ENCODE data around the gene PPIB. TPM values are rescaled to one million over a fixed set of nuclear protein-coding genes. Genes with fewer than 3 reads are reported as not detected.
"Not testable (repeated sequence)": the region's sequence is repeated elsewhere in the genome, so short reads cannot be mapped to it uniquely, and the experiment has no call there.

Gene PPIB
- total RNA-seq, 1 donor, result 959 TPM

DNA sequence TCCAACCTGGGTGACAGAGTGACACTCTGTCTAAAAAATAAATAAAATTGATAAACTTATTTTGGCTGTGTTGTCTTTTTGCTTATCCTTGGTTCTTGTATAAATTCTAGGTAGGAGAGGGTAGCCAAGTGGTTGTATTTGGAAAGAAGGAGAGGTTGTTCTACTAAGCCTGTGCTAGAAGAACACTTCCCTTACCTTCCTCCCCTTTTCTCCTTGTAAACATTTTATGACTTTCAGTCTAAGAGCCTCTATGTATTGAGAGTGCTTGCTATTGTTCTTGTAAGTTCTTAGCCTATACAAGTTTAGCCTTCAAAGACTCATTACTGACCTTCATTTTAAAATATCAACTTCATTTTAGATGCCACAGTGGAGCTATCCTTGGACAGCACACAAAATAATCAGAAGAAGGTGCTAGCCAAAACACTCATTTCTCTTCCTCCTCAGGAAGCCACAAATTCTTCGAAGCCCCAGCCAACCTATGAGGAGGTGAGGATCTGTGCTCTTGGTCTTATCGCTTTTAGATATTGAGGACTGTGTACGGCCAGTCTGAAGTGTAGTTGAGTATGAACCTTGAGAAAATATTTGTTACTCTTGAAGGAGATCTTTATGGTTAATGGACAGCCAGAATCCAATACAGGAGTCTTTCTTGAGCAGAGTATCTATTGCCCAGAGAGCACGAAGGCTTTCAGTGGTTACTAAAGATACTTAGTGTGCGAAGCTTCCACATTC lies 44.9 kb downstream of the PPIB start:
- DNase-seq (ENCODE audit: low read depth), result no peak
- H3K4me3 ChIP-seq (ENCODE audit: low read depth, low read length), result no peak overlapping the region
- TF ChIP-seq, protein P1, sequence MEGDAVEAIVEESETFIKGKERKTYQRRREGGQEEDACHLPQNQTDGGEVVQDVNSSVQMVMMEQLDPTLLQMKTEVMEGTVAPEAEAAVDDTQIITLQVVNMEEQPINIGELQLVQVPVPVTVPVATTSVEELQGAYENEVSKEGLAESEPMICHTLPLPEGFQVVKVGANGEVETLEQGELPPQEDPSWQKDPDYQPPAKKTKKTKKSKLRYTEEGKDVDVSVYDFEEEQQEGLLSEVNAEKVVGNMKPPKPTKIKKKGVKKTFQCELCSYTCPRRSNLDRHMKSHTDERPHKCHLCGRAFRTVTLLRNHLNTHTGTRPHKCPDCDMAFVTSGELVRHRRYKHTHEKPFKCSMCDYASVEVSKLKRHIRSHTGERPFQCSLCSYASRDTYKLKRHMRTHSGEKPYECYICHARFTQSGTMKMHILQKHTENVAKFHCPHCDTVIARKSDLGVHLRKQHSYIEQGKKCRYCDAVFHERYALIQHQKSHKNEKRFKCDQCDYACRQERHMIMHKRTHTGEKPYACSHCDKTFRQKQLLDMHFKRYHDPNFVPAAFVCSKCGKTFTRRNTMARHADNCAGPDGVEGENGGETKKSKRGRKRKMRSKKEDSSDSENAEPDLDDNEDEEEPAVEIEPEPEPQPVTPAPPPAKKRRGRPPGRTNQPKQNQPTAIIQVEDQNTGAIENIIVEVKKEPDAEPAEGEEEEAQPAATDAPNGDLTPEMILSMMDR (IDR thresholded peaks at IDR 0.05; ENCODE audit: insufficient read depth, low read depth, low read length), result no peak

DNA sequence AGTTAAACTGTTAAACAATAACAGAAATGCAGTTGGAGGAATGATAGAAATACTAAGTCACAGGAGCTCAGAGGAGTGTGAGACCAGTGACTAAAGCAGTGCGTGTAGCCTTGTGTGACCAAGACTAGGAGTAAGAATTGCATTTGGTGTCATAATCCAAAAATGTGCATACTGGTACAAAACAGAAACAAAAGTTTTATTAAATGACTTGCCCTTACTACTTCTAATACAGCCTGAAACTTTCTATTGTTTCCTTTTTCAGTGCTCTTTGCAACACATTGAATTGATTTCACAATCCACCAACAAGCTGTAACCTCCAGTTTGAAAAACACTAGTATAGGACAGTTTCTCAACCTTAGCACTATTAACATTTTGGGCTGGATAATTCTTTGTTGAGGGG lies 49.9 kb downstream of the PPIB start:
- peak; percentile 76 for DNase-seq (ENCODE audit: low read depth)
- no peak overlapping the region for H3K4me3 ChIP-seq (ENCODE audit: low read depth, low read length)

DNA sequence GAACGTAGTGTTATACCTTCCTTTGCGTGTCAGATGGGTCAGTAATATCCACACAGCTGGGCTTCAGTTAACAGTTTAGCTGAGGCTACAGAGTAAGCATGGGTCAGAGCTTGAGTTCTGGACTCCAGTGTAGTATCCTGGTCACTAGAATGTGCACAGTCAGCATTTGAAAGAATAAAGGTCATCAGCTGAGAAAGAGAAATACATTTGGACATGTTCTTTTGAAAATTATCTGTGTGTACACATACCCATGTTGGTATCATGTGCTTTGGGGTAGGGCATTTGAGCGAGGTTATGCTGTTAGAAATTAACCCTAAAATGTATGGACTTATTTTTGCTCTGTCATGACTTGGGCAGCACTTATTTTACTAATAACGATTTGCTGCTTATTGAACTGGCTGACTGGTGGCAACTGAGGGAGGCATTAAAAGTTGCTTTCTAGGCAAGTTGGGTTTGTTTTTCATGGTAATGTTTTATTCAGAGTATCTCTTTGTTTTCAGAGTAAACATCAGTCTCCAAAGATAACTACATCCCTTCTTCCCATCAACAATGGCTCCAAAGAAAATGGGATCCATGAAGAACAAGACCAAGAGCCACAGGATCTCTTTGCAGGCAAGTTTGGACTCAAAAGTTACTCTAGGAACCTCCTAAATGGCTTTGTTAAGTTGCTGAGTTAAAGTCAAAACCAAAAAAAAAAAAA lies 50.6 kb downstream of the PPIB start:
- no peak for DNase-seq (ENCODE audit: low read depth)
- TF ChIP-seq, protein P1 (IDR thresholded peaks at IDR 0.05; ENCODE audit: insufficient read depth, low read depth, low read length), result no peak
- no peak overlapping the region for H3K4me3 ChIP-seq (ENCODE audit: low read depth, low read length)

More for the DNA sequence above, 49.9 kb downstream of the PPIB start:
- TF ChIP-seq, protein P1 (IDR thresholded peaks at IDR 0.05; ENCODE audit: insufficient read depth, low read depth, low read length), result no peak

DNA sequence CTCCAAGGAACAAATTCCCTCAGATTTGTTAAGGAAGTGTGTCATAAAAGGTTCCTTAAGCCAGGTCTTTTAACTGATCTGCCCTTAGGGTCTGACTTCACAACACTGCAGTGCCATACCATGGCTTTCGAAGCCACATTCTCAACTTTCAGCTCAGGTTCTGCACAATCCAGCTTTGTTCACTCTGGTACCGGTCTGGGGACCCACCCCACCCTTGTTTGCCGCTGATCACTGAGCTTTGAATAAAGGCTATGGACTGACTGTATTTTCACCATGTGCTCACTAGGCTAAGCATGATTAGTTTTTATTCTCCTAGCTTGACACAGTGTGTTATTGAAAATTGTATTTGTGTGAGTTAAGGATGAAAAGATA lies 51.2 kb downstream of the PPIB start:
- DNase-seq (ENCODE audit: low read depth), result no peak
- H3K4me3 ChIP-seq (ENCODE audit: low read depth, low read length), result no peak overlapping the region
- TF ChIP-seq, protein P1 (IDR thresholded peaks at IDR 0.05; ENCODE audit: insufficient read depth, low read depth, low read length), result no peak

DNA sequence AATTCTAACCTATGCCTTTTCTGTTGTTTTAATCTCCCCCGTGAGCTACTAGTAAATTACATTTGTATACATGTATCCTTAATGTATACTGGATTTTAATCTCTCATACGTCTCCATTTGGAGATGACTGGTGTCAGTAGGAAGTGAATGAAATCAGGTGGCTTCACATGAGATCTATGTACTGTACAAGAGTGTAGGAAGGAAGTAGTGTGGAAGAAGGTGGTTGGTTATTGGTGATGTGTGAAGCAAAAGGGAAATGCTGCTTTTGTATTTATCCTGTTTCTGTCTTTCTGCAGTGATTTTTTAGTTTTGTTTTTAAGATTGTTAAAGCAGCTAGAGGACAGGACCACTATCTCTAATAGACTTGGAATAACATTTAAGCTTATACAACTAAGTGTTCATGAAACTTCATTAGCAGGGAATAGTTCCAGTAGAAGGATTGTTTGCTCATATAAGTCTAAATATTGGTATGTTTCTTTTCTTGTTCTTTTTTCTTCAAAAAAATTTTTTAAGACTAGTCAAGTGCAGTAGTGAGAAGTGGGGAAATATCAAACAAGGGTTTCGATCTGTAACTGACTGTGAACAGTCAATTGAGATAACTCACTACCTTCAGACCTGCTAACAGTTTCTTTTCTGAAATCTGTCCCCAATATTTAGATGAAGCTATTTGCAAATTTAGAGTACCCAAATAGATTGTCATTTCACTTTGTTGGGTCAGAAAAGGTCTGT lies 51.7 kb downstream of the PPIB start:
- DNase-seq (ENCODE audit: low read depth), result no peak
- TF ChIP-seq, protein P1 (IDR thresholded peaks at IDR 0.05; ENCODE audit: insufficient read depth, low read depth, low read length), result no peak
- H3K4me3 ChIP-seq (ENCODE audit: low read depth, low read length), result no peak overlapping the region

DNA sequence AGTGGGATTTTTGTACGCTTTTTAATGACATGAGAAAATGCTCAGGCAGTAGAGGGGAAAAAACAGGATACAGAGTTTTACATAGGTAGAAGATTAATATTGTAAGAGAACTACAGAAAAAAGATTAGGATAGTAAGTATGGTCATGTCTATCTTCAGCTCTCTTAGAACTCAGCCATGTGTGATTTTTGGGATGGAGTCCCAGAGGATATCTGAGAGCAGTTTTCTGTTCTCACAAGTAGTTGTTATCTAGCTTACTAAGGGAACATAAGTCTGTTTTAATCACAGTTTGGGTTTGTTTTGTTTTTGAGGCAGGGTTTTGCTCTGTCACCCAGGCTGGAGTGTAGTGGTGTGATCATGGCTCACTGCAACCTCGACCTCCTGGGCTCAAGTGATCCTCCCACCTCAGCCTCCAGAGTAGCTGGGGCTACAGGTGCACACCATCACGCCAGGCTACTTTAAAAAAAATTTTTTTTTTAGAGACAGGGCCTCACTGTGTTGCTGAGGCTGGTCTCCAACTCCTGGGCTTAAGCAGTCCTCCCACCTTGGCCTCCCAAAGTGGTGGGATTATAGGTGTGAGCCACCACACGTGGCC lies 52.6 kb downstream of the PPIB start:
- not testable (repeated sequence) for H3K4me3 ChIP-seq (ENCODE audit: low read depth, low read length); DNase-seq (ENCODE audit: low read depth)

DNA sequence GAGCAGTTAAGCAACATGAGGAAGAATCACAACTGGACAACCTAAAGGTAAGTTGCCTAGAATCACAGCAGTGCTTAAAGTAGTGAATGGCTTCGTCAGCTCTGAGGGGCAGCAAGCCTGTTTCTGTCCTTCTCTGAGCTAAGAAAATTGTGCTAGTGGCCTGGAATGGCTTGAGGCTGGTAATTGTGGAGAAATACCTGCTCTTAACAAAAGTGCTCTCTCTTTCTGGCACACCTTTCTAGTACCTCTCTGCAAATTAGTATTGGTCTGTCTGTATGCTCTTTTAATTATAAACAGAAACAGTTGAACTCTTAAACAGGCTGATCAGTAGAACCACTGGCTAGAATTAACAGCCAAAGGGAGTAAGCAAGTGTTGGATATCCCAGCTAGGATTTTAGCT lies 55.5 kb downstream of the PPIB start:
- DNase-seq (ENCODE audit: low read depth), result no peak
- H3K4me3 ChIP-seq (ENCODE audit: low read depth, low read length), result no peak overlapping the region
- TF ChIP-seq, protein P1 (IDR thresholded peaks at IDR 0.05; ENCODE audit: insufficient read depth, low read depth, low read length), result no peak

Data from fibroblast of villous mesenchyme (primary cell).